ENCODE data around the gene ABCB1.

DNA sequence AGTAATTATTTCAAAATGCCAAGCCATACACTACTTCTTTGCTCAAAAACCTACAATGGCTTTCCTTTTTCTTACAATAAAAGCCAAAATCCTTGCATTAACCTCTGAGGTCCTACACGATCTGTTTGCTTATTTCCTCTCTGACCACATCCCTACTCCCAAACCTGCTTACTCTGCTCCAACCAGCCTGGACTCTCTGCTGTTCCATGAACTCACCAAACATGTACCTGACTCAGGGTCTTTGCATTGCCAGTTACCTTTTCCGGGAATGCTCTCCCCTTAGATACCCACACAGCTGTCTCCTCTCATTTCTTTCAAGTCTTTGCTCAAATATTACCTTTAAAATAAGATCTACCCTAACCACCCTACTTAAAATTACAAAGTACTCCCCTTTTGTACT is 127.5 kb downstream of the ABCB1 start:
- no peak for TF ChIP-seq EZH2 (IDR thresholded peaks at IDR 0.05)
- TF ChIP-seq POLR2AphosphoS5 (IDR thresholded peaks at IDR 0.05; ENCODE audit: borderline replicate concordance, low read depth, low read length), result no peak

Data from SK-N-MC (cell line).